ENCODE data around the gene POLE2. TPM values are rescaled to one million over a fixed set of nuclear protein-coding genes. Genes with fewer than 3 reads are reported as not detected.
A peak's percentile ranks its signal among the peaks of the same experiment; 100 is the strongest.

The POLE2 gene
- total and polyA plus RNA-seq, 2 of the 13 experiments (the other 11 are each of a cell fraction or from before 2014, with no cell fraction given) = 16.6 to 37.0 TPM

- no peak for TF ChIP-seq CHD2 (IDR thresholded peaks at IDR 0.05; ENCODE audit: low read depth, low read length)
- peak; percentile 61 for TF ChIP-seq RBFOX2 (IDR thresholded peaks at IDR 0.05; ENCODE audit: low read depth, low read length)
- no peak for TF ChIP-seq ZNF572 (CRISPR knock-in tag; IDR thresholded peaks at IDR 0.05)
- TF ChIP-seq ZNF598 (CRISPR knock-in tag; IDR thresholded peaks at IDR 0.05; ENCODE audit: borderline replicate concordance) = 0 out of 2 replicates have a peak, but pooled peaks have one; percentile 84
- no peak for TF ChIP-seq RCOR2 (CRISPR knock-in tag; IDR thresholded peaks at IDR 0.05)
- TF ChIP-seq ZNF124 (CRISPR knock-in tag; IDR thresholded peaks at IDR 0.05) = no peak
- peak; percentile 68; the same call in 1 of the 2 replicates for TF ChIP-seq ARID2 (CRISPR knock-in tag; IDR thresholded peaks at IDR 0.05; ENCODE audit: borderline replicate concordance)
- no peak for TF ChIP-seq XRCC5 (optimal IDR thresholded peaks at IDR 0.05; ENCODE audit: low read length)
- no peak; the same call in 1 of the 2 replicates for TF ChIP-seq TFDP1 (CRISPR knock-in tag; IDR thresholded peaks at IDR 0.05; ENCODE audit: borderline replicate concordance)
- peak; percentile 41; the same call in 1 of the 2 replicates for TF ChIP-seq ZNF280B (CRISPR knock-in tag; IDR thresholded peaks at IDR 0.05; ENCODE audit: borderline replicate concordance)
These were observed 53.3 kb downstream of the POLE2 start, which contains the start of gene DNAAF2 (continued) for GRCh38 chr14:49634547-49635334.
